Measurements from ENCODE around the gene APOBEC3G. TPM values are rescaled to one million over a fixed set of nuclear protein-coding genes. Genes with fewer than 3 reads are reported as not detected.
"Not testable (repeated sequence)": the region's sequence is repeated elsewhere in the genome, so short reads cannot be mapped to it uniquely, and the experiment has no call there.

Gene APOBEC3G
- total RNA-seq, result 9.3 TPM

GRCh38 chr22:39077026-39077840 is at the start of gene APOBEC3G:
Gene APOBEC3G, plus strand, starts transcription at chr22:39077275. Its CDS starts 87 bp downstream, at chr22:39077362.
- H3K4me1 ChIP-seq; H3K9me3 ChIP-seq; intact Hi-C loops (cut with DNase I); H3K36me3 ChIP-seq; H3K27me3 ChIP-seq: not testable (repeated sequence)
- peak in 1 of 2 donors; percentile 69 for DNase-seq (ENCODE audit: low spot score in 2 of 2)
- peak within 1 kb of the TSS; percentile 43 to 66 for H3K4me3 ChIP-seq
- H3K27ac ChIP-seq, result peak within 1 kb of the TSS; percentile 67 to 79

GRCh38 chr22:39027717-39028116 is 49.4 kb upstream of the APOBEC3G start:
- Histone ChIP-seq H3K4me1 (no peaks in the 10 kb centered on the region), H3K27me3 (no peaks in the 10 kb centered on the region), H3K9me3 (no peaks in the 10 kb centered on the region), H3K27ac (no peak overlapping the region), H3K4me3 (no peak overlapping the region), H3K36me3 (no peaks in the 10 kb centered on the region)
- DNase-seq (ENCODE audit: low spot score in 2 of 2), result no peak
- no peak for TF ChIP-seq CTCF (IDR thresholded peaks at IDR 0.05)
- intact Hi-C loops (cut with DNase I), result no loop called here

GRCh38 chr22:39028281-39028680 is 48.8 kb upstream of the APOBEC3G start:
- no peak for TF ChIP-seq CTCF (IDR thresholded peaks at IDR 0.05)
- Histone ChIP-seq H3K4me3 (no peak overlapping the region), H3K27me3 (no peaks in the 10 kb centered on the region), H3K27ac (no peak overlapping the region), H3K9me3 (no peaks in the 10 kb centered on the region), H3K4me1 (no peaks in the 10 kb centered on the region), H3K36me3 (no peaks in the 10 kb centered on the region)
- intact Hi-C loops (cut with DNase I), result no loop called here
- DNase-seq (ENCODE audit: low spot score in 2 of 2), result no peak

- H3K4me1 ChIP-seq, result no peaks in the 10 kb centered on the region
- H3K4me3 ChIP-seq, result no peak overlapping the region
- intact Hi-C loops (cut with DNase I), result no loop called here
- no peaks in the 10 kb centered on the region for H3K9me3 ChIP-seq
- no peak overlapping the region for H3K27ac ChIP-seq
- H3K27me3 ChIP-seq, result no peaks in the 10 kb centered on the region
- no peak for TF ChIP-seq CTCF (IDR thresholded peaks at IDR 0.05)
- no peaks in the 10 kb centered on the region for H3K36me3 ChIP-seq
- no peak for DNase-seq (ENCODE audit: low spot score in 2 of 2)
These were observed 47.8 kb upstream of the APOBEC3G start for GRCh38 chr22:39029227-39029626.

GRCh38 chr22:39030705-39031104 is 46.4 kb upstream of the APOBEC3G start:
- no peaks in the 10 kb centered on the region for H3K9me3 ChIP-seq
- no peak overlapping the region for H3K4me3 ChIP-seq
- no peak for DNase-seq (ENCODE audit: low spot score in 2 of 2)
- no peaks in the 10 kb centered on the region for H3K36me3 ChIP-seq
- H3K27ac ChIP-seq, result no peak overlapping the region
- no peaks in the 10 kb centered on the region for H3K4me1 ChIP-seq
- intact Hi-C loops (cut with DNase I), result no loop called here
- TF ChIP-seq CTCF (IDR thresholded peaks at IDR 0.05), result no peak
- no peaks in the 10 kb centered on the region for H3K27me3 ChIP-seq

GRCh38 chr22:39031434-39032295 is 45.4 kb upstream of the APOBEC3G start:
- H3K4me3 ChIP-seq; H3K4me1 ChIP-seq; H3K27me3 ChIP-seq; DNase-seq (ENCODE audit: low spot score in 2 of 2); H3K9me3 ChIP-seq; H3K36me3 ChIP-seq; intact Hi-C loops (cut with DNase I); H3K27ac ChIP-seq: not testable (repeated sequence)

- H3K27me3 ChIP-seq; H3K4me3 ChIP-seq; intact Hi-C loops (cut with DNase I); H3K9me3 ChIP-seq; H3K36me3 ChIP-seq; H3K27ac ChIP-seq; H3K4me1 ChIP-seq; DNase-seq (ENCODE audit: low spot score in 2 of 2): not testable (repeated sequence)
These were observed 40.0 kb upstream of the APOBEC3G start for GRCh38 chr22:39037071-39037470.

Measured in ascending aorta (tissue), 2 donors.